ENCODE results near the gene JPH4. TPM values are rescaled to one million over a fixed set of nuclear protein-coding genes. Genes with fewer than 3 reads are reported as not detected.
A peak's percentile ranks its signal among the peaks of the same experiment; 100 is the strongest.

JPH4 gene
- total RNA-seq, 4 donors from 2014 or later, result 0.09 TPM; not detected in 3

- ATAC-seq (no peak), DNase-seq (no peak)
- Histone ChIP-seq H3K27ac (no peak overlapping the region), H3K27me3 (no peaks in the 10 kb centered on the region), H3K4me1 (peaks cover 4 to 11% of the 10 kb centered on the region in 2 donors), H3K9me3 (no peaks in the 10 kb centered on the region), H3K36me3 (no peaks in the 10 kb centered on the region), H3K4me3 (no peak overlapping the region)
- no peak for TF ChIP-seq CTCF (IDR thresholded peaks at IDR 0.05 in 4 of 5, conservative IDR thresholded peaks at IDR 0.05 in 1 of 5)
- TF ChIP-seq POLR2A (IDR thresholded peaks at IDR 0.05), result no peak
- in situ Hi-C loops (cut with MboI; ENCODE audit: low sequenced_read_pairs in 4 of 4) (loop anchor here in 1 of 4 donors (10.0 kb wide), 1 partner anchor 54 kb away; no protein-coding TSS in a partner anchor), intact Hi-C loops (cut with DNase I; ENCODE audit: low total_unique reads) (no loop called here)
Observed at GRCh38 chr14:23548351-23549318, 30.0 kb downstream of the JPH4 start.

GRCh38 chr14:23547924-23548323 lies 30.7 kb downstream of the JPH4 start:
- Histone ChIP-seq H3K9me3 (no peaks in the 10 kb centered on the region), H3K4me3 (no peak overlapping the region), H3K27me3 (no peaks in the 10 kb centered on the region), H3K27ac (no peak overlapping the region), H3K4me1 (peaks cover 4 to 11% of the 10 kb centered on the region in 2 donors), H3K36me3 (no peaks in the 10 kb centered on the region)
- TF ChIP-seq CTCF (IDR thresholded peaks at IDR 0.05 in 4 of 5, conservative IDR thresholded peaks at IDR 0.05 in 1 of 5), result no peak
- no peak for TF ChIP-seq POLR2A (IDR thresholded peaks at IDR 0.05)
- in situ Hi-C loops (cut with MboI; ENCODE audit: low sequenced_read_pairs in 4 of 4), result loop anchor here in 1 of 4 donors (10.0 kb wide), 1 partner anchor 53 kb away; no protein-coding TSS in a partner anchor
- DNase-seq, result no peak
- no peak for ATAC-seq
- intact Hi-C loops (cut with DNase I; ENCODE audit: low total_unique reads), result no loop called here

- no peaks in the 10 kb centered on the region for H3K27me3 ChIP-seq
- peak overlapping the region in 3 of 4 donors; percentile 9 to 47 (median 37) for H3K27ac ChIP-seq
- TF ChIP-seq POLR2A (IDR thresholded peaks at IDR 0.05) (no peak), CTCF (IDR thresholded peaks at IDR 0.05 in 4 of 5, conservative IDR thresholded peaks at IDR 0.05 in 1 of 5) (no peak)
- H3K36me3 ChIP-seq, result no peaks in the 10 kb centered on the region
- ATAC-seq (no peak), DNase-seq (no peak)
- in situ Hi-C loops (cut with MboI; ENCODE audit: low sequenced_read_pairs in 4 of 4) (loop anchor here in 1 of 4 donors (10.0 kb wide), 1 partner anchor 52 kb away; no protein-coding TSS in a partner anchor), intact Hi-C loops (cut with DNase I; ENCODE audit: low total_unique reads) (no loop called here)
- H3K4me1 ChIP-seq, result peaks cover 0 to 11% of the 10 kb centered on the region in 2 donors
- H3K9me3 ChIP-seq, result no peaks in the 10 kb centered on the region
- no peak overlapping the region for H3K4me3 ChIP-seq
Observed at GRCh38 chr14:23546450-23547035, 32.0 kb downstream of the JPH4 start.

GRCh38 chr14:23545740-23546365 lies 32.7 kb downstream of the JPH4 start:
- peaks cover 0 to 8% of the 10 kb centered on the region in 2 donors for H3K4me1 ChIP-seq
- H3K36me3 ChIP-seq, result no peaks in the 10 kb centered on the region
- in situ Hi-C loops (cut with MboI; ENCODE audit: low sequenced_read_pairs in 4 of 4), result loop anchor here in 1 of 4 donors (10.0 kb wide), 1 partner anchor 51 kb away; no protein-coding TSS in a partner anchor
- no peak overlapping the region for H3K4me3 ChIP-seq
- peak overlapping the region; percentile 43 to 73 (median 56) for H3K27ac ChIP-seq
- intact Hi-C loops (cut with DNase I; ENCODE audit: low total_unique reads), result no loop called here
- ATAC-seq (no peak), DNase-seq (no peak)
- no peak for TF ChIP-seq POLR2A (IDR thresholded peaks at IDR 0.05)
- TF ChIP-seq CTCF (IDR thresholded peaks at IDR 0.05 in 4 of 5, conservative IDR thresholded peaks at IDR 0.05 in 1 of 5), result no peak
- no peaks in the 10 kb centered on the region for H3K27me3 ChIP-seq
- H3K9me3 ChIP-seq, result no peaks in the 10 kb centered on the region

Data from gastrocnemius medialis (tissue), 4 donors.